Stimulated activated CD4-positive, alpha-beta T cell treated with anti-CD3 and anti-CD28 coated beads, Interleukin-4, amount 100 ng/mL, for 48 hours (primary cell): ENCODE data around the gene MMS19.
A peak's percentile ranks its signal among the peaks of the same experiment; 100 is the strongest.

Source experiments
- DNase-seq, 2 donors: peaks; one replicate each; pipeline ENCODE4 v3.0.0-alpha.2; 2020; ENCODE audit warnings: low read depth in 2 of 2

MMS19 gene, protein sequence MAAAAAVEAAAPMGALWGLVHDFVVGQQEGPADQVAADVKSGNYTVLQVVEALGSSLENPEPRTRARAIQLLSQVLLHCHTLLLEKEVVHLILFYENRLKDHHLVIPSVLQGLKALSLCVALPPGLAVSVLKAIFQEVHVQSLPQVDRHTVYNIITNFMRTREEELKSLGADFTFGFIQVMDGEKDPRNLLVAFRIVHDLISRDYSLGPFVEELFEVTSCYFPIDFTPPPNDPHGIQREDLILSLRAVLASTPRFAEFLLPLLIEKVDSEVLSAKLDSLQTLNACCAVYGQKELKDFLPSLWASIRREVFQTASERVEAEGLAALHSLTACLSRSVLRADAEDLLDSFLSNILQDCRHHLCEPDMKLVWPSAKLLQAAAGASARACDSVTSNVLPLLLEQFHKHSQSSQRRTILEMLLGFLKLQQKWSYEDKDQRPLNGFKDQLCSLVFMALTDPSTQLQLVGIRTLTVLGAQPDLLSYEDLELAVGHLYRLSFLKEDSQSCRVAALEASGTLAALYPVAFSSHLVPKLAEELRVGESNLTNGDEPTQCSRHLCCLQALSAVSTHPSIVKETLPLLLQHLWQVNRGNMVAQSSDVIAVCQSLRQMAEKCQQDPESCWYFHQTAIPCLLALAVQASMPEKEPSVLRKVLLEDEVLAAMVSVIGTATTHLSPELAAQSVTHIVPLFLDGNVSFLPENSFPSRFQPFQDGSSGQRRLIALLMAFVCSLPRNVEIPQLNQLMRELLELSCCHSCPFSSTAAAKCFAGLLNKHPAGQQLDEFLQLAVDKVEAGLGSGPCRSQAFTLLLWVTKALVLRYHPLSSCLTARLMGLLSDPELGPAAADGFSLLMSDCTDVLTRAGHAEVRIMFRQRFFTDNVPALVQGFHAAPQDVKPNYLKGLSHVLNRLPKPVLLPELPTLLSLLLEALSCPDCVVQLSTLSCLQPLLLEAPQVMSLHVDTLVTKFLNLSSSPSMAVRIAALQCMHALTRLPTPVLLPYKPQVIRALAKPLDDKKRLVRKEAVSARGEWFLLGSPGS

DNA sequence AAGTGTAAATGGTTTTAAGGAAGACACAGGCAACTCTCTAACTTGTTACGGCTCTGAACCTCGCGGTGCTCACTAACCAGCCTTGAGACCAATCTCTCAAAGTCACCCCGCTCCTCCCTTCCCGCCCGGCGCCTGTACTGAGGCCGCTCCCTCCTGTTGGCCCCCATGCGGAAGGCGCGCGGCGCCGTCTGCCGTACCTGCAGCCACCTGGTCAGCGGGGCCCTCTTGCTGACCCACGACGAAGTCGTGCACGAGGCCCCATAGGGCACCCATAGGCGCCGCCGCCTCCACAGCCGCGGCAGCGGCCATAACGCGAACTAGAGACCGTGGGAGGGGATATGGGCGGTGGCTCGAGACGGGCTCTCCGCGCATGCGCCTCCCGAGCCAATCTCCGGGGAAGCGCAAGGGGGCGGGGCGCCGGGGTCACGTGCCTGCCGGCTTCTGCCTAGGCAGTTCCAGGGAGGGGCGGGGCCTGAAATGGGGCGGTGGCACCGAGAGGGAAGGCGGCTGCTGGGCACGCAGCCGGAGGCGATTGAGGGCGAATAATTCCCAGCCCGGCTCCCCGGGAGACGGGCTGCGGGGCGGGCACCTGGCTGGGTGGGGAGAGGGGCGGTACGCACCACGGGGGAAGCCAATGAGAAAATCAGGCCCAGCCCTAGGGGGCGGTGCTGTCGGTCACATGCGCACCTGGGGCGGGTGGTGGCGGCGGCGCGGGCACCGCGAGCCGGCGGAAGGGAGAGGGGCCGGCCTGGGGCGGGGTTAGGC lies at the start of gene MMS19:
Gene MMS19 (minus strand): TSS at position 347 of the 765 bp plus-strand sequence. CDS start 38 bp downstream, at position 309.
- DNase-seq: peak; percentile 100

DNA sequence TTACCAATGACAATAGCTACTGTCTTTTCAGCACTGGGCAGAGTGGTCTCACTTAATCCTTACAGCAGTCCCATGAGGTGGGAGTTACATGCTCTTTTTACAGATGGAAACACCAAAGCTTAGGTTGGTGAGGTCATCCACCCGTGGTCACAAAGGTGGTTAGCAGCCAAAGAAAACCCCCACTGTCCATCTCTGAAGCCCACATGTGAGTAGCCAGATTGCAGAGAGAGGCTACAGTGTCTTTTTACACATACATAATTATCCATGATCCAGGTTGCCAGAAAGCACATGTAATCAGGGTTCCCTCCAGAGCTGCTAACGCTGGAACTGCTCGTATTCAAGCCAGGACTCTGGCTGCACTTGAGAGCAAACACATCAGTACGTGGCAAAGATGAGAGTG lies 49.7 kb upstream of the MMS19 start:
- no peak for DNase-seq

DNA sequence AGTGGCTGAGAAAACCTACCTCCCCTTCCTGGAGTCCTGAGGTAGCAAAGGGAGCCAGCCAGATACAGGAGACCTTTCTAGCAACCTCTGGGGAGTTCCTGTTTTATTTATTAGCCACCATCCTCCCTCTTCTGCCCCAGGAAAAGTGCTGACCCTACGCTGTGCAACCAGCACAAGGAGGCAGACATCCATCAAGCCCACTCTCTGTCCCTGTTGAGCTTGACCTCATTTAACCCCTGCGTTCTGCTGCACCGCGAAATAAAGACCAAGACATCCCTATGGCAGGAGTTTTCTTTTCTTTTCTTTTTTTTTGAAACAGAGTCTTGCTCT lies 49.0 kb upstream of the MMS19 start:
- DNase-seq: no peak

DNA sequence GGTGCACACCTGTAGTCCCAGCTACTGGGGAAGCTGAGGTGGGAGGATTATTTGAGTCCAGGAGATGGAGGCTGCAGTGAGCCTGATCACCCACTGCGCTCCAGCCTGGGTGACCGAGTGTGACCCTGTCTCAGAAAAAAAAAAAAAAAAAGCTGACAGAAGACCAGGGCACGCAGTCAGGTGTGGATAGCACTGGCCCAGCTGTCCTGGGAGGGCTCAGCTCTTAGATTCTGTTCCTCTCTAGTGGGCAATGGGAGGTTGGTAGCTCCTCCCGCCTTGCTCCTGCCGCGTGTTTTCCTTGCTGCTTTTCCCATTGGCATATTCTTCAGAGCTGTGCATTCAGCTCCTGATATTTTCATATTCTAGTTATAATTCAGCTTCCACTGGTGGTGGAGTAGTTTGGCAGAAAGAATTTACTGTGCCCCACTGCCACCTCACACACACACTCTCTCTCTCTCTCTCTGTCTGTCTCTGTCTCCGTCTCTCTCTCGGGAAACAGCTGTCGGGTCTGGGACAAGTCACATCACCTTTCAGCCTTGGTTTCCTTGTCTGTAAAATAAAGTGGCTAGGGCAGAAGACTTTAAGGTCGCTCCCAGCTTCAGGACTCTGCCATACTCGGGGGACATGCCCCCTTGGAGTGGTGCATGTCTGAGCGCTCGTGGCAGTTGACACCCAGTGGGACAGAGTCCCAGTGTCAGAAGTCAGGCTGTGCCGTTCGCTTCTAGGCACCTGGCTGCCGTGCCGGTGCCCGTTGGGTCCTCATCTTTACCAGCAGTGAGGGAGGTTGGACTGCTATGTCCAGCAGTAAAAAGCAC lies 48.4 kb upstream of the MMS19 start:
- no peak for DNase-seq

DNA sequence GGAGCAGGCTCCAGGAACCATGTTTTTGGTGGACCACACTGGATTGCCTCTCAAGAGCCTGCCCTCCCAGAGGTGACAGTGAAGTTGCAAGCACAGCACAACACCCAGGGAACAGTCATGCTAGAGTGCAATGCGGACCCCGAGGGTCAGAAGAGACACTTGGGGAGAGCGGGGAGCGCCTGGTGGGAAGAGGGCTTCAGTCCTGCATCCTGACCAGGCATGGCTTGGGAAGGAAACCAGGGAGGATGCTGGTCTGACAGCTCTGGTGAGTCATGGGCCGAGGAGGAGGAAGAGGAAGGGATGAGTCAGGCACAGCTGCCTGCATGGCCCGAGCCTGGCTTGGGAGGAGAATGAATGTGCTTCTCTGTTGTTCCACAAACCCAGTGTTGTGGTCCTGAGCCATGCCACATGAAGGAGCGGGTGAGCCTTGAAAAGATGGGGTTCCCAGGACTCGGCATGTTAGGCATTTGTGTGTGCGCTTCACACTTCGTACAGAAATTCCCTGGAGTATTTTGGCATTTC lies 44.9 kb upstream of the MMS19 start:
- DNase-seq: peak; percentile 57 to 69

DNA sequence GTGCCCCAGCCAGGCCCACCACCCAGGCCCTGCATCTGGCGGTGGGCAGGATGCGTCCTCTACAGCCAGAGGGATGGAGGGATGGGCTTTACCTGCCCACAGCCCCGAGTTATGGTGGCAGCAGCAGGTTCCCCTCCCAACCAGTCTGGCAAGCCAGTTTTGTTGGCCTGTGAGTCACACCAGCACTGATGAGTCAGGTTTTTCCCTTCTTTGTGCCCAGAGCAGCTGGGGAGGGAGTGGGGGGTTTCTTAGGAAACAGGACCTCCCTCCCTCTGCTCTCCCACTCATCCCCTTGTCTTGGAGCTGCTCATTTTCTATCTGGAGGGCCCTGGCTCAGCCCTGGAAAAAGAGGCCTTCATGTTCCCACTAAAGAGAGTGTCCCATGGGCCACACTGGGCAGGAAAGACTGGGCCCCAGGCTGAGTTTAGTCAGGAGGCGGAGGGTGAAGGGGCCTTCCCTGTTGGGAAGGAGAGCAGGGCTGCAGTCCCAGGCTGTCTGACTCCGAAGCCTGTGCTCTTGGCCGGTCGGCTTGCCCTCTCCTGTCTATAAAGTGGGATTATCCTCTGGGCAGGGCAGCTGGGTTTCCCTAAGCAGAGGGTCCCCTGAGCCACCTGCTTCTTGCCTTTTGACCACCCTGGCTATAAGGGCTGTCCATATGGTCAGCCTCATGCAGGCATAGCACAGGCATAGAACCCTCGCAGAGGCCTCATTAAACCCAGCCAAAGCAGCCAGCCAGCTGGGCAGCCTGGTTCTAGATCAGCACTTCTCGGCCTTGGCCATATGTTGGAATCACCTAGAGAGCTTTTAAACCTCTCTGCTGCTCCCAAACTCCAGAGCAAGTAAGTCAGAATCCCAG lies 44.2 kb upstream of the MMS19 start:
- peak in 1 of 2 donors; percentile 28 for DNase-seq

DNA sequence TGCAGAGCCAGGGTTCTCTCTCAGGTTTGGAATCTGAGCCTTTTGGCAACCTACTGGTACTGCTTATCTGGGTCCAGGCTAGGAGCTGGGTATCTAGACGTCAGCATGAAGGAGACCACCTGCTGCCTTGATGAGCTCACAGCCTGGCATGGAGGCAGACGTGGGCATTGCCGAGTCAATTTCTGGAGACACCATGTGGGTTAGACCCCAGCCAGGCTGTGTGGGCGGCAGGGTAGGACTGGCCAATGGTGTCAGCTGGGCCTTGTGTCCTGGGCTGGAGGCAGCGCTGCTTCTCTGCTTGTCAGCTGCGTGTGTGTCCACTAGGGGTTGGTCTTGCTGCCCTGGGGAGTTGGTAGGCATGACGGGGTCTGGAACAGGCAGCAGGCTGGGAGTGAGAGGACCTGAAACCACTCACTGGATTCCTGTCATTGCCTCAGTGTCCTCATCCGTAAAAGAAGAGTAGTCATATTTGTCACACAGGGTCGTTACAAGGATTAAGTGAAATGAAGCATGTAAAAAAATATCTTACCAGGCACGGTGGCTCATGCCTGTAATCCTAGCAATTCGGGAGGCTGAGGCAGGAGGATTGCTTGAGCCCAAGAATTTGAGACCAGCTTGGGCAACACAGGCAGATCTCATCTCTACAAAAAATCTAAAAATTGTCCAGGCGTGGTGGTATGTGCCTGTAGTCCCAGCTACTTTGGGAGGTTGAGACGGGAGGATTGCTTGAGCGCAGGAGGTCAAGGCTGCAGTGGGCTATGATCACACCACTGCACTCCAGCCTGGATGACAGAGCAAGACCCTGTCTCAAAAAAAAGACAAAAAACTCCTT lies 42.7 kb upstream of the MMS19 start:
- no peak for DNase-seq

DNA sequence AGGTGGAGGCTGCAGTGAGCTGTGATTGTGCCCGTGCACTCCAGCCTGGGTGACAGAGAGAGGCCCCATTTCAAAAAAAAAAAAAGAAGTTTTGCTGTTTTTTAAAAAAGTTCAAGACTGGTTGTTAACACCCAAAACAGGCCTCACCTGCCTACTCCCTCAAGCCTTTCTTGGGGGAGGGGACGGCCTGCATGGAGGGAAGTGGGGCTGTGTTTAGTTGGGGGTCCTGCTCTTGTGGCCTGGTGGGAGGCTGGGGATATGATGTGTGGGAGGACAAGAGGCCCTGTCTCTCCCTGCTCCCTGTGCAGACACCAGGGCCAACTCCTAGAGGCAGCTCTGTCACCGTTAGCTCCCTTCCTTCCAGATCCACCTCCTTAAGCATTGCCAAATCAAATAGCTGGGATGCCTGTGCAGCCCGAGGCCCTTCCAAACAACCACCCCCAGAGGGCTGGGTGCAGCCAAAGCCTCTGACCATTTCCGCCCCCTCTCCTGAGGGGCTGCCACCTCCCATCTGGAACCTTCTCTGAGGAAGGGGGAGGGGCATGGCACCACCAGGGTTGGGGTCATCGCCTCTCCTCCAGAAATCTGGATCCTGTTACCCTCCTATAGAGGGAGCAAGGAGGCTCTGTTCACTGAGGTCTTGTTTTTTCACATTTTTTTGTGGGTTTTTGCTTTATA lies 41.4 kb upstream of the MMS19 start:
- no peak for DNase-seq

DNA sequence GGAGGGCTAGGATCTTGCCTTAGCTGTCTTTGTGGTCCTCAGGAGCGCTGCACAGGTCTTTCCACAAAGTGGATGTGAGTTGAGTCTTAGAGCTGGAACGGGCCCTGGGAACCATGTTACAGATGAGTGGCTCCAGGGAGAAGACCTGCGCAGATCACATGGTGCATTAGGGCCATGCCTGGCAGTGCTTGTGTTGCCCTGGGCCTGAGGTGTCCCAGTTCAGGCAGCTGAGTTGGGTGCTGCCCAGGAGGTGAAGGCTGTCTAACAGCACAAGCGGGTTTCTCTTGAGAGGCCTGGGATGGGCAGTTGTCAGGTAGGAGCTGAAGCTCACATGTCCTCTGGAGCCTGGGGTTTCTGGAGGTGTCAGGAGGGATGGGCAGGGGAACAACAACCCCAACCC lies 40.6 kb upstream of the MMS19 start:
- DNase-seq: no peak

DNA sequence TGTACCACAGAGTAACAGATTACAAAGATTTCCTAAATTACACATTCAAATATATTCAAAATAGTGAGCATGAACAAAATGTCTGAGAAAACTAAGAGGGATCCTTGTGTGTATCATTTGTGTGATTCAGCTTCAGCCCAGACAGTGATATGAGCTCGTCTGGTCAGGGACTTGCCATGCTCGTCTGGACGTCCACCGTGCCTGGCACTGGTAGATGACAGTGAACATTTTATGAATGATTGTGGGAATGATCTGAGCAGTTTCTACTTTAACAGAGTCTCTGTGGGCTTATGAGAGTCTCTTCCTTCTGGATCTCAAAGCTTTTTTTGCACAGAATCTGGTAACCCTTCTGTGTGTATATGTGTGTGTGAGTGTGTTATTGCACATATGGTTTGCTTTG lies 40.2 kb upstream of the MMS19 start:
- no peak for DNase-seq

DNA sequence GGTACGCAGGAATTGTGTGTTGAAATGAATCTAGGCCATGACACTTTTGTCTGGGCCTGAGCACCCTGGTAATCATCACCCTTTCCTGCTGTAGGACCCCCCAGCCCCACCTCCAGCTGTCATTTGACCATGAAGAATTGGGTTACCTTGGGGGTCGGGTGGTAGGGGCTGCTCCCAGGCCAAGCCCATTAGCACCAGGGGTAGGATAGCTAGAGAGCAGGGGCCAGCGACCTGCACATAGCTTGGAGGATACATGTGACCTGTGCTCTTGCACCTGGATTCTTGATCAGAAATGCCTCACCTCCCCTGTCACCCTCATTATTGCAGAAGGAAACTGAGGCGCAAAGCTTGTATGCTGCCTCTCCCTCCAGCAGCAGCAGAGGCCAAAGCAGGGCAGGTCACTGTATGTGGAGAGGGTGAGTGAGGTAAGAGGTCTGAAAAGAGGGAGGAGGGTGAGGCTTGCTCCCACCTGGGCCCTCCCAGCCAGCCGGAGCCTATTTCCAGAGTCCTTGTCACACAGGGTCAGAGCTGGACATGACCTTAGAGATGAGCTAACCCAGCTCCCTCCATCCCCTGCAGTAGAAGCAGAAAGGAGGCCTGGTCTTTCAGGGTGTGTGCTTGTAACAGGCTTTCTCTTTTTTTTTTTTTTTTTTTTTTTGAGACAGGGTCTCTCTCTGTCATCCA lies 39.1 kb upstream of the MMS19 start:
- DNase-seq: no peak

DNA sequence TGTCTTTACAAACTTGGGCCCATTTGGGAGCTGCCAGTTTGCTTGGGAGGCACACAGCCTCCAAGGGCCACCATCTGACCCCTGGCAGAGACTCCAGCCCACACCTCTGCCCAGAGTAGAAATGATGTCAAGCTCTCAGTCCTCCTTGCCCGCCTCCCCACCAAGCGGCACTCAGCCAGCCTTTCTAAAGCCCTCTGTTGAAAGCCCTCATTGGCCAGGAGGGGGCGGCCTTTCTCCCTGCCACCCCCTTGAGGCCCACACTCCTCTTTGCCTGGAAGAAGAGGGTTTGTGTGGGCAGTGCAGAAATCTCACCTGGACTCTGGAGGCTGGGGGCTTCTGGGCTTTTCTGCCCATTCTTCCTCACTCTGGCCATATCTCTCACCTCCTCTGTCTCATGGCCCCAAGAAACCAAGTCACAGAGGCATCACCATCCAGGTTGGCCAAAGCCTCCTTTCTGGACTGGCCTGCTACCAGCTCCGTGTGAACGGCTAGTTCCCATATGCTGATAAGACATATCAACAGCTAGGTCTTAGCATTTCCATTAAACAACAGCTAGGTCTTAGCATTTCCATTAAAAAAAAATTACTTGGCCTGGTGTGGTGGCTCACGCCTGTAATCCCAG lies 36.6 kb upstream of the MMS19 start:
- peak; percentile 32 to 33 for DNase-seq

DNA sequence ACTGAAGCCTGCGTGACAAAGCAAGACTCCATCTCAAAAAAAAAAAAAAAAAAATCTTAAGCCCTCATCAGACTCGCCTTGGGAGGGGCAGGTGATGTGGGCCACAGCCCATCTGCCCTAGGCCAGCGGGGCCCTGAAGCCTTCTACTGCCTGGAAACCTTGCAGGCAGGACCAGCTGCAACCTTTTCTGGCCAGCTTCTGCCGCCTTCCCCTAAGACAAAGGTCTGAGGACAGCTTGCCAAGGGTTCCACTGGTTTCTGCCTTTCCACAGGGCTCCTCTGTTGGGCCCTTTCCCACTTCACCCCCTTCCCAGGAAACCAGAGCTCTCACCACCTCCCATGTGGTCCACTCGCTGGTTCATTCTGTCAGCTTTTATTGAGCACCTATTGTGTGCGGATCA lies 35.7 kb upstream of the MMS19 start:
- no peak for DNase-seq

DNA sequence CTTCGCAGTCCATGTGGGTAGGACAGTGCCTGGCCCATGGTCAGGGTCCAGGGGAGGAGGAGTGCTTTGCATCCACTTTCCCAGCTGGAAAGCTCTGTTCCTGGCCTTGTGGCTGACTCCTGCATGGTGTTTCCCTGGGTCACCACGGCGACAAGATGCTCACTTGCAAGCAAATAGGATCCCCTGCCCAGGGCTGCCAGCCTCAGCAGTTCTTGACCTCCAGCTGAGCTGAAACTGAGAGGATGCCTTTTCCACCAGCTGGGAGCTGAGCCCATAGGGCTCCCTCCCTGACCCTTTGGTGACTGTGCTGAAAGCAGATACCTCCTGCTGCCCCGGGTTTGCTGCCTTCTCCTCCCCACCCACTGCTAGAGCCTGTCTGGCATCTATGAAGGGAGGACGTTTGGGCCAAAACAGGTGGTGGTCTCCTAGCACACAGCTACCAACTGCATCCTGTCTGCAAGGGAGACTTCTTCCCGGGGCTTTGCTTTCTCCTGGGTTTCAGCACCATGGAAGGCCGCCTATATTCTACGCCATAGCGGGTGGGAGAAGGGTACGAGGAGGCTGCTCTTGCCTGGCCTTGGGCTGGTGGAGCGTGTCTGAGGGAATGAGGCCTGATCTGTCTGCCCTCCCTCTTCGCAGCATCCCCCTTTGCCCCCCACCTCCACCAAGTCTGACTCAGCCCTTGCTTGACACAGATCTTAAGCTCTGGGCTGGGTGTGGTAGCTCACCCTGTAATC lies 34.9 kb upstream of the MMS19 start:
- DNase-seq: no peak

DNA sequence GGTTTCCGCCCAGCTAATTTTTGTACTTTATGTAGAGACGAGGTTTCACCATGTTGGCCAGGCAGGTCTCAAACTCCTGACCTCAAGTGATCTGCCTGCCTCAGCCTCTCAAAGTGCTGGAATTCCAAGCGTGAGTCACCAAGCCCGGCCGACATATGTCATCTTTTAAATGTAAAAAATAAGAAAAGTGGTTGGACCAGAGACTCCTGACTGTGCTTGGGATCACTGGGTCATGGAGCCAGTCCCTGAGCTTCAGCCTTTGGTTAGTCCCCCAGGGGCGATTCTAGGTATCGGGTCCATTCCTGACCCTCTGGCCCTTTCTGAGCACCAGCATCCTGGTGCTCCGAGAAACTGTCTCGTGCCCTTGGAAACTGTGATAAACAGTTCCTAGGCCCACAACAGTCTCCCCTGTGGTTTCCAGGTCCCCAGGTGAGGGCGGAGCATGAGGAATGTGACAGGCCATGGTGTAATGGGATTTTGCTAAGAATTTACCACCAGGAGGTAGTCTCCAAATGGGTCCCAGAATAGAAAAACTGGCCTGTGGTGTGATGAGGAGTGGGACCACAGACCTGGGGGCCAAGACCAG lies 33.3 kb upstream of the MMS19 start:
- DNase-seq: no peak
